Measurements from ENCODE around the gene LITAFD. TPM values are rescaled to one million over a fixed set of nuclear protein-coding genes. Genes with fewer than 3 reads are reported as not detected.

The LITAFD gene
- total RNA-seq, 4 donors from 2014 or later = not detected

DNA sequence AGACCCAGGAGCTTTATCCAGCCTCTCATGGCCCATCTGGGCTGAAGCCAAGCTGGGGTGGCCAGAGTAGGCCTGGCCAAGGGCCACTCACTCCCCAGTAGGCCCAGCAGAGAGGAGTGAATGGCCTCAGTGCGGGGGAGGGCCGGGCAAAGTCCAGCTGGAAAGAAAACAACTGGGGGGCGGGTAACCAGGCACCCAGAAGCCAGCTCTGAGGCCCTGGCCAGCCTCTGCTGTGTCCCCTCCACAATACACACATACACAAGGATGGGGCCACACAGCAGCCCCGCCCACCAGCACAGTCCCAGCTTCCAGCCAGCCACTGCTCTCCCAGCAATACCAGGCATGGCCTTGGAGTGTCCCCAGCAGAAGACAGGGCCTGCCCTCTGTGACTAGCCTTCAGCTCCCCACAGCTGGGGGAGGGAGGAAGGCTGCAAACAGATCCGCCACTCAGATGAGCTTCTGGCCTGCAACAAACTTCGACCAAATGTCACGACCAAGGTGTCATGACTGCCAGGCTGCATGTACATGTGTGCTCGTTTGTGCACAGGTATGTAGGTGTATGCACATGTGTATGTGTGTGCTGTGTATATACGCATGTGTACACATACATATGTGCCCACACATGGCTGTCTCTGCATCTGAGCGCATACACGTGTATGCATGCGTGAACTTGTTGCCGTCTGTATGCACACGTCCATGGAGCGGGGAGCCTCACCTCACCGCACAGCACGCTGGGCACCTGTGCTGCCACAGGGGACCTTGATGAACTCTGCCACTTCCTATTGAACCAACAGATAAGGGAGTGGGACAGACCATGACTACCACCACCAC is 18.3 kb upstream of the LITAFD start:
- TF ChIP-seq, protein P1, sequence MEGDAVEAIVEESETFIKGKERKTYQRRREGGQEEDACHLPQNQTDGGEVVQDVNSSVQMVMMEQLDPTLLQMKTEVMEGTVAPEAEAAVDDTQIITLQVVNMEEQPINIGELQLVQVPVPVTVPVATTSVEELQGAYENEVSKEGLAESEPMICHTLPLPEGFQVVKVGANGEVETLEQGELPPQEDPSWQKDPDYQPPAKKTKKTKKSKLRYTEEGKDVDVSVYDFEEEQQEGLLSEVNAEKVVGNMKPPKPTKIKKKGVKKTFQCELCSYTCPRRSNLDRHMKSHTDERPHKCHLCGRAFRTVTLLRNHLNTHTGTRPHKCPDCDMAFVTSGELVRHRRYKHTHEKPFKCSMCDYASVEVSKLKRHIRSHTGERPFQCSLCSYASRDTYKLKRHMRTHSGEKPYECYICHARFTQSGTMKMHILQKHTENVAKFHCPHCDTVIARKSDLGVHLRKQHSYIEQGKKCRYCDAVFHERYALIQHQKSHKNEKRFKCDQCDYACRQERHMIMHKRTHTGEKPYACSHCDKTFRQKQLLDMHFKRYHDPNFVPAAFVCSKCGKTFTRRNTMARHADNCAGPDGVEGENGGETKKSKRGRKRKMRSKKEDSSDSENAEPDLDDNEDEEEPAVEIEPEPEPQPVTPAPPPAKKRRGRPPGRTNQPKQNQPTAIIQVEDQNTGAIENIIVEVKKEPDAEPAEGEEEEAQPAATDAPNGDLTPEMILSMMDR (IDR thresholded peaks at IDR 0.05) = no peak
- no peak for TF ChIP-seq POLR2A (IDR thresholded peaks at IDR 0.05)
- Histone ChIP-seq H3K4me3 (replicated peaks in 1 of 3) (no peak overlapping the region), H3K9me3 (no peaks in the 10 kb centered on the region), H3K4me1 (peaks cover 32 to 53% of the 10 kb centered on the region in 2 donors), H3K27ac (peak overlapping the region in 1 of 3 donors; percentile 53), H3K27me3 (no peaks in the 10 kb centered on the region), H3K36me3 (no peaks in the 10 kb centered on the region)
- 70% methylated on average over 16 to 17 of the region's 17 CpGs for WGBS, 2 donors
- intact Hi-C loops (cut with DNase I) = no loop called here
- peak; percentile 59 to 69 for DNase-seq

DNA sequence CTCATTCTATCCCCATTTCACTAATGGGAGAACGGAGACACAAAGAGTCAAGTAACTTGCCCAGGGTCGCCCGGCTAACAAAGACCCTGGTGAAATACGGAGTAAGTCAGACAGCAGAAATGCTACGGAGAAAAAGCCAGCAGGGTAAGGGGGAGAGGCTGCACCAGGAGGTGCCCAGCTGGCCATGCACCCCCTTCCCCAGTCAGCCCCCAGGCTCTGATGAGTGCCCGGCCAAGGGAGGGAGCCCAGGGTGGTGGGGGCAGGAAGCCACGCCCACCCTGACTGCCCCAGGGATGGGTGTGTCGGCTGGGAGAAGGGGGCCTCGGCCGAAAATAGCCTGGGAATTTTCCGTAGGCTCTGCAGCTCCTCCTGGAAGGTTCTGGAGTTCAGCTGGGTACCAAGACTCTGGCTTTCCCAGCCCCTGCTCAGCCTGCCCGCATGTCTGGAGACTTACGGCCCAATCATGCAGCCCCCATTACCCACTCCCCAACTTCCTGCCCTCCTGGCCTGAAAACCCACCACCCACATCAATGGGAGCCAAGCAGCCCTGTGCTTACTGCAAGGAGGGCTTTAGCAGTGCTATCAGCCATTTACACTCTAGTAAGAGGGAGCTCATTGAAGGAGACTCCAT is 17.6 kb upstream of the LITAFD start:
- no peak for DNase-seq
- Histone ChIP-seq H3K27me3 (no peaks in the 10 kb centered on the region), H3K4me1 (peaks cover 36 to 53% of the 10 kb centered on the region in 2 donors), H3K9me3 (no peaks in the 10 kb centered on the region), H3K4me3 (replicated peaks in 1 of 3) (no peak overlapping the region), H3K36me3 (no peaks in the 10 kb centered on the region), H3K27ac (peak overlapping the region in 2 of 3 donors; percentile 21 to 53)
- no peak for TF ChIP-seq POLR2A (IDR thresholded peaks at IDR 0.05)
- TF ChIP-seq, protein P1 (IDR thresholded peaks at IDR 0.05) = no peak
- 55 to 68% methylated on average over 10 to 12 of the region's 13 CpGs for WGBS, 2 donors
- intact Hi-C loops (cut with DNase I) = no loop called here

DNA sequence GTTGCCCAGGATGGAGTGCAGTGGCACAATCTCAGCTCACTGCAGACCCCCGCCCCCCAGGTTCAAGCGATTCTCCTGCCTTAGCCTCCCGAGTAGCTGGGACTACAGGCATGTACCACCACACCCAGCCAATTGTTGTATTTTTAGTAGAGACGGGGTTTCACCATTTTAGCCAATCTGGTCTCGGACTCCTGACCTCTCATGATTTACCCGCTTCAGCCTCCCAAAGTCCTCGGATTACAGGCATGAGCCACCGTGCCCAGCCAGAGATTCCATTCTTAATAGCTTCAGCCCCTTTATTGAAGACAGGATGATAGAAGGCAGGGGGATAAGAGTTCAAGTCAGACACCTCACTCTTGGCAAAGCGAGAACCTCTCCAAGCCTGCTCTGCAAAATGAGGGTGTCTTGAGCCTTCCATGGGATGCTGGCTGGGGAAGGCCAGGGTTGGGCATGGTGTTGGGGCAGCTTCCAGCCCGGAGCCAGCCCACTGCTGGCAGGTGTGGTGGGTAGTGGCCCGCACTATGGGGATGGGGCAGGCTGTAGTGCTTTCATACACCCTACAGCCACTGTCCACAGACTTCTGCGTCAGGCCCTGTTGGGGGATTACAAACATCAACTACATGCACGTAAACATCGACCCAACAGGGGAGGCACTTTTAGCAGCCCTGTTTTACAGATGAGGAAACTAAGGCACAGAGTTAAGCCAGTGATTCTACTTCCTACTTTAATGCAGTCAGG is 16.8 kb upstream of the LITAFD start:
- Histone ChIP-seq H3K27me3 (no peaks in the 10 kb centered on the region), H3K27ac (peak overlapping the region in 2 of 3 donors; percentile 21 to 53), H3K4me3 (replicated peaks in 1 of 3) (no peak overlapping the region), H3K9me3 (no peaks in the 10 kb centered on the region), H3K36me3 (no peaks in the 10 kb centered on the region), H3K4me1 (peaks cover 38 to 53% of the 10 kb centered on the region in 2 donors)
- WGBS, 2 donors = 90 to 95% methylated on average over 14 of the region's 14 CpGs
- DNase-seq = no peak
- intact Hi-C loops (cut with DNase I) = no loop called here
- TF ChIP-seq POLR2A (IDR thresholded peaks at IDR 0.05) = no peak
- TF ChIP-seq, protein P1 (IDR thresholded peaks at IDR 0.05) = no peak

GRCh38 chr16:8866118-8866883 is 15.8 kb upstream of the LITAFD start:
- no peaks in the 10 kb centered on the region for H3K9me3 ChIP-seq
- H3K4me1 ChIP-seq = peaks cover 38 to 52% of the 10 kb centered on the region in 2 donors
- peak overlapping the region; percentile 3 to 76 (median 75) for H3K27ac ChIP-seq
- peak overlapping the region in 1 of 3 donors; percentile 55 for H3K4me3 ChIP-seq (replicated peaks in 1 of 3)
- no peaks in the 10 kb centered on the region for H3K27me3 ChIP-seq
- peak; percentile 43 to 55 for DNase-seq
- intact Hi-C loops (cut with DNase I) = no loop called here
- no peak for TF ChIP-seq POLR2A (IDR thresholded peaks at IDR 0.05)
- TF ChIP-seq, protein P1 (IDR thresholded peaks at IDR 0.05) = no peak
- no peaks in the 10 kb centered on the region for H3K36me3 ChIP-seq
- 31 to 48% methylated on average over 30 of the region's 30 CpGs for WGBS, 2 donors
